ACHN (cell line): ENCODE results near the gene ERF.
A peak's percentile ranks its signal among the peaks of the same experiment; 100 is the strongest.

Source experiments
- DNase-seq: peaks from one replicate; pipeline ENCODE4 v3.0.0-alpha.2; 2015
- in situ Hi-C: cut with HindIII; loops from 2 replicates; pipeline ENCODE4 v1.10.0; 2017; ENCODE audit warnings: low sequenced_read_pairs, low pct_ligation_motif_present, low pct_unique_long_range_greater_than_20kb

The ERF gene

GRCh38 chr19:42279155-42279901 is 24.4 kb upstream of the ERF start:
- DNase-seq = no peak
- in situ Hi-C loops = no loop called here

- no peak for DNase-seq
- in situ Hi-C loops = no loop called here
Measured at GRCh38 chr19:42278452-42279154, 23.7 kb upstream of the ERF start.

GRCh38 chr19:42277821-42278451 is 23.0 kb upstream of the ERF start:
- peak; percentile 11 for DNase-seq
- in situ Hi-C loops = no loop called here

- in situ Hi-C loops = no loop called here
- DNase-seq = no peak
Measured at GRCh38 chr19:42276821-42277220, 21.9 kb upstream of the ERF start.

- in situ Hi-C loops = no loop called here
- no peak for DNase-seq
Measured at GRCh38 chr19:42276284-42276683, 21.4 kb upstream of the ERF start.

GRCh38 chr19:42275517-42275916 is 20.6 kb upstream of the ERF start:
- in situ Hi-C loops = no loop called here
- DNase-seq = no peak

GRCh38 chr19:42275103-42275502 is 20.2 kb upstream of the ERF start:
- in situ Hi-C loops = no loop called here

GRCh38 chr19:42274065-42274682 is 19.2 kb upstream of the ERF start:
- in situ Hi-C loops = no loop called here
- no peak for DNase-seq

More at GRCh38 chr19:42275103-42275502, 20.2 kb upstream of the ERF start:
- no peak for DNase-seq

GRCh38 chr19:42273407-42274064 is 18.6 kb upstream of the ERF start:
- in situ Hi-C loops = no loop called here
- DNase-seq = no peak

- no peak for DNase-seq
- in situ Hi-C loops = no loop called here
Measured at GRCh38 chr19:42272989-42273406, 18.1 kb upstream of the ERF start.

GRCh38 chr19:42272535-42272897 is 17.6 kb upstream of the ERF start:
- DNase-seq = no peak
- in situ Hi-C loops = no loop called here

GRCh38 chr19:42271861-42272534 is 17.1 kb upstream of the ERF start:
- DNase-seq = no peak
- in situ Hi-C loops = no loop called here

GRCh38 chr19:42271045-42271419 is 16.1 kb upstream of the ERF start:
- in situ Hi-C loops = no loop called here
- DNase-seq = no peak

- in situ Hi-C loops = no loop called here
- peak; percentile 62 for DNase-seq
Measured at GRCh38 chr19:42270346-42271044, 15.6 kb upstream of the ERF start.

- DNase-seq = no peak
- in situ Hi-C loops = no loop called here
Measured at GRCh38 chr19:42269478-42270345, 14.8 kb upstream of the ERF start.

- in situ Hi-C loops = no loop called here
- DNase-seq = peak; percentile 99
Measured at GRCh38 chr19:42268704-42269477, 14.0 kb upstream of the ERF start, which contains the start of gene CIC. CIC (plus strand) TSS chr19:42269252; CDS start chr19:42271784, 2,532 bp downstream.
